ENCODE measurements around the gene DST.
"Not testable (repeated sequence)": the region's sequence is repeated elsewhere in the genome, so short reads cannot be mapped to it uniquely, and the experiment has no call there.

Gene DST

GRCh38 chr6:56663344-56663743, 20.7 kb upstream of the DST start:
- no peak for DNase-seq (ENCODE audit: low read depth in 1 of 2, low spot score in 1 of 2)

- not testable (repeated sequence) for DNase-seq (ENCODE audit: low read depth in 1 of 2, low spot score in 1 of 2)
Observed at GRCh38 chr6:56661338-56661737, 18.6 kb upstream of the DST start.

DNA sequence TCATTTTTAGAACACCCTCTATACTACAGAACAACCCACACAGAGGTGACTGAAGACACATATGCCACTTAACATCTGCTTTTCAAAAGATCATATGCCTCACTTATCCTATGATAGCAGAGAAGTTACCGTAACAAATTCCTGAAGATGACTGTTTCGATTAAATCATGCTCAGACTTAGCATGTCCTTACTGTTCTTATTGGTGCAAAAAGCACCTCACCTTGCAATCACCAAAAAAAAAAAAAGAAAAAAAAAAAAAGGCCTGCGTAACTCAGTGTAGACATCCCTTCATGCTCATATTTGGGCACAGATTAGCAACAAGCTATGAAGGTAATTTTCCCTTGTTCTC, 17.7 kb upstream of the DST start:
- no peak for DNase-seq (ENCODE audit: low read depth in 1 of 2, low spot score in 1 of 2)

DNA sequence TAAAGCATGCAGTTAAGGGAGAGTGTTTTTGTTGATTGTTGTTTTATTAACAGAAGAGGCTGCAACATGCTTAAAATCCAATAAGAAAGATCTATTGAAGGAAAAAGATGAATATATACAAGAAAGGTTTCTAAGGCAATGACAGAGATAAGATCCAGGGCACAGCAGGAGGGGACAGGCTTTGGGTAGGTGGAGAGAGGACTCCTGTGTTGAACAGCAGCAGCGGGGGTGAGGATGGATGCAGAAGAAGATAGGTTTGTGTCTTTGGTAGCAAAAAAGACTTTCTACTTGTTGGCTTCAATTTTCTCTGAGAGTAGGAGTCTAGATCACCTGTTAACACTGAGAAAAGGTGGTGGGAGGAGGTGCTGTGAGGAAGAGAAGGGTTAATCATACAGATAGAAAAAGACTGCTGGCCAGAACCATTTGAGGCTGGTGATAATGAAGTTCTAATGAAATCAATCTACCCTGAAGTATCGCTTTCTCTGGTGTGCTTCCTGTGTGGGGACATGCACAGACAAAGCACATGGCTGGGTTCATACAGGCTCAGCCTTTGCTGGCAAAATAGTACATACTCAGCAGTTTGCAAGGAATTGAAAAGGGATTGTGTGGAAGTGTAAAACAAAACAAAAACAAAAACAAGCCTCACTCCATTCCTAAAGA, 17.2 kb upstream of the DST start:
- no peak for DNase-seq (ENCODE audit: low read depth in 1 of 2, low spot score in 1 of 2)

- DNase-seq (ENCODE audit: low read depth in 1 of 2, low spot score in 1 of 2), result no peak
Observed at GRCh38 chr6:56658326-56658725, 15.6 kb upstream of the DST start.

GRCh38 chr6:56657354-56657753, 14.7 kb upstream of the DST start:
- DNase-seq (ENCODE audit: low read depth in 1 of 2, low spot score in 1 of 2), result no peak

DNA sequence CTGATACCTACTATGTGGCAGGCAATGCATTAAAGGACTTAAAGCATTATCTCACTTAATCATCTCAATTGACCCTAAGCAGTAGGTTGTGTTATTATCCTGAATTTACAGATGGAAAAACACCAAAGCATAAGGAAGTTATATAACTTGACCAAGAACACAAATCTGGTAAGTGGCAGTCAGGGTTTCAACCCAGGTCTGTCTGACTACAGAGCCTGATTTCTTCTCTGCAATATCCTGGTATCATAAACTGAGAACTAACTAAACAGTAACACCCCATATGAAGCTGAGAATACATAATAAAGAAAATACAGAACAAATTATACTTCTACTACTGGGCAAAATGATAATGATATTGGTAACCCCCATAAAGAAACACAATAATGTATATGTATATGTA, 13.8 kb upstream of the DST start:
- no peak for DNase-seq (ENCODE audit: low read depth in 1 of 2, low spot score in 1 of 2)

DNA sequence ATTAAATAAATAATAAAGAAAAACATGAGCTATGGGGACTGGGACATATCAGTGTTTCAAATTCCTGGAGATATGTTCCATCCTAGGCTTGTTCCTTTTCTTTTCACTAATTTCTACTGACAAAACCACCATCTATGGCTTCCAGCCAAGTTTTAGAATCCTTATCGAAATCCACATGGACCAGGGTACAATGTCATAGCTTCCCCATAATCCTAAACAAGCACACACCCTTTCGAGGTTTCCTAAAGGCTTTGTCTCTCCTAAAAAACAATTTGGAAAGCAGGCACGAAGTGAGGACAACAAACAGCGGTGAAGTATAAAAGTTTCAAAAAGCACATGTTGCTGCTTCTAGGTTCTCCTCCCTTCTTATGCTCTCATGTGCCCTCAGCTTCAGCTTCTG, 13.3 kb upstream of the DST start:
- DNase-seq (ENCODE audit: low read depth in 1 of 2, low spot score in 1 of 2), result no peak

GRCh38 chr6:56655249-56655648, 12.6 kb upstream of the DST start:
- DNase-seq (ENCODE audit: low read depth in 1 of 2, low spot score in 1 of 2), result no peak

DNA sequence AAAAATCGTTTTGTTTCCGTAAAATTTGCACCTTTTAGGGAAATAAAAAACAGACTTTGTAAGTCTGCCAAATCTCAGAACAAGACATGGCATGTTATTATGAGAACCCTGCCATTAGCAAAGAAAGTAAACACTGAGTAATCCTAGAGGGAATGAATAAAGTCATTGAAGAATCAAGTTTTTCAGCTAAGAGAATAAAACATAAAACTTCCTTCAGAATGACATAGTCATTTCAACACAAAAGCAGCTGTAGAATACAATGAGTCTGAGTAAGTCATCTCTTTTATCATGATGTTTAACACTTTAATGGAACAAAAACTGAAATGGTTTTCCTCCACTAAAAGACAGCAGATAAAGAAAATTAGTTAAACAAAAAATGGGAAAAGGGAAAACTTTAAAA, 10.3 kb upstream of the DST start:
- no peak for DNase-seq (ENCODE audit: low read depth in 1 of 2, low spot score in 1 of 2)

DNA sequence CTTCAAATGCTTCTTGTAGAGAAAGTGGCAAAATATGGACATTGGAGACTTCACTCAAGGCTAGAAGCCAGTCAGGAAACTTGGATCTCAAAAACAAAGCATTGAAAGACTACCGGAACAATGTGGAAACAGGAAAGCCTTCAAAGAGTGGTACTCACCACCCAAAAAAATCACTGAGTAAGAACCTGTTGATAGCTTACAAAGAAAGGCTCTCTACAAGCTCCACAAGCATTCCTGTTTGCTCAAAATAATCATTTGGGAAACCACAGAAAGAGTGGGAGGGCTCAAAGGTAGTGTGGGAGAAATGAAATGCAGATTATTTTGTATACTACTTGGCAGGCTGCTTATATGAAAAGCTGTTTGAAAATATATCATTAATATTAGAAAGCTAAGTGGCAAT, 9.5 kb upstream of the DST start:
- no peak for DNase-seq (ENCODE audit: low read depth in 1 of 2, low spot score in 1 of 2)

GRCh38 chr6:56650191-56650590, 7.5 kb upstream of the DST start:
- DNase-seq (ENCODE audit: low read depth in 1 of 2, low spot score in 1 of 2), result no peak

GRCh38 chr6:56649782-56650181, 7.1 kb upstream of the DST start:
- no peak for DNase-seq (ENCODE audit: low read depth in 1 of 2, low spot score in 1 of 2)

DNA sequence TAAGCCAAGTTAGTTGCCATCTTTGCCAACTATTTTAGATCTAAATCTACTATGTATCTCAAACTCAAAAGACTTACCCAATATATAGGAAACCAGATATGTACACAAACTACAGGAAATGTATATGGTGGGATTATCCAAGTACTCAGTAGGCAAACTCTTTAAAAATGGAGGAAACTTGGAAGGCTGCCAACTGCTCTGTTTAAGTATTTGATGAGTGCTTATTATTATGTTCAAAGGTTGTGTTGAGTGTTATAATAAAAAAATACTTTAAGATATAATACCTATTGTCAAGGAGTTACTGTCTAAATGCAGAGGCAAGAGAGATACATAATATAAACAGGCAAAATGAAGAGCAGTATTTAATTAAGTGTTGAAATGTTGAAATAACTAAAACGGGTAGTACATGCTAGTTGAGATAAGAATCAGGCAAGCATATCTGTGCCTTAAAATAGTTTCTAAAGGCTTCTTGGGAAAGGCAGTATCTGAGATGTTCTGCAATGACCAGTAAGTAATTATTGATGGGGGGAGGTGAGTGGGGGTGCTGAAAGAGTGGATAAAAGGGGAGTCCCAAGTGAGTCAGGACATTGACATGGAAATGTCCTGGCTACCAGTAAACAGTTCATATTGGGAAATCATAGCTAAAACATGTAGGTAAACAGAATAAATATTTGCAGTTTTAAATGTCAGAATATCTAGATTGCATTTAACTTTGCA, 6.5 kb upstream of the DST start:
- no peak for DNase-seq (ENCODE audit: low read depth in 1 of 2, low spot score in 1 of 2)

GRCh38 chr6:56647172-56647762, 4.6 kb upstream of the DST start:
- DNase-seq (ENCODE audit: low read depth in 1 of 2, low spot score in 1 of 2), result no peak

DNA sequence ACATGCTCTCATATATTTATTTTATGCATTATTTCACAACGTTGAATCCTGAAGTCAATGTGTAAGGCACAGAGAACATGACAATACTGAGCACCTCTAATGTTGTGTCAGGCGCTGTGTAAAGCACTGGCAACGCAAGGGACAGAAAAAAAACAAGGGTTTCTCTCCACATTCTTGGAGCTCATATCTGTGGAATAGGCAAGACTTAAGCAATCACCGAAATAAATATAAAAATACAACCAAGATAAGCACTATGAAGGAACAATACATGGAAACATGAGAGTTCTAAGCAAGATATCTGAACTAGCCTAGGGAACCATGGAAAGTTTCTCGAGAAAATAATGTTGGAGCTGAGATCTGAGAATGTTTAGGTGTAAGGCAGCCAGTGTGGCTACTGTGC, 1.7 kb upstream of the DST start:
- DNase-seq (ENCODE audit: low read depth in 1 of 2, low spot score in 1 of 2), result no peak

- no peak for DNase-seq (ENCODE audit: low read depth in 1 of 2, low spot score in 1 of 2)
Observed at GRCh38 chr6:56643379-56644089, 845 bp upstream of the DST start.

DNA sequence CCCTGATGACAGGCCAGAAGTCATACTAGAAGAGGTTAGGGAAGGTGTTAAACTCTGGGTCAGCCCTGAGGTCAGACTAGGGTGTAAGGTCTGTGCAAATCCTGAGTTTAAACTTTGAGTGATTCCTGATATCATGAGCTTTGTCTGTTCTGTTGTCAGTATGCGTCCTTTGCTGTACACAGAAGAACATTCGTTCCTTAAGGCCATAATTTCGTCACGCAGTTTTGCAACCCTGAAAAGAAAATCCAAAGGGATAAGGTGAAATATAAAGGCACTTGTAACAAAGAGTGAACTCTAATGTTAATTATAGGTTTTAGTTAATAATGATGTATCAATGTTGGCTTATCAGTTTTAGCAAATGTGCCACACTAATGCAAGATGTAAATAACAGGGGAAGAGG, 2.3 kb downstream of the DST start:
- DNase-seq (ENCODE audit: low read depth in 1 of 2, low spot score in 1 of 2), result no peak

- no peak for DNase-seq (ENCODE audit: low read depth in 1 of 2, low spot score in 1 of 2)
Observed at GRCh38 chr6:56638760-56639159, 3.9 kb downstream of the DST start.

- no peak for DNase-seq (ENCODE audit: low read depth in 1 of 2, low spot score in 1 of 2)
Observed at GRCh38 chr6:56637640-56638039, 5.0 kb downstream of the DST start.

DNA sequence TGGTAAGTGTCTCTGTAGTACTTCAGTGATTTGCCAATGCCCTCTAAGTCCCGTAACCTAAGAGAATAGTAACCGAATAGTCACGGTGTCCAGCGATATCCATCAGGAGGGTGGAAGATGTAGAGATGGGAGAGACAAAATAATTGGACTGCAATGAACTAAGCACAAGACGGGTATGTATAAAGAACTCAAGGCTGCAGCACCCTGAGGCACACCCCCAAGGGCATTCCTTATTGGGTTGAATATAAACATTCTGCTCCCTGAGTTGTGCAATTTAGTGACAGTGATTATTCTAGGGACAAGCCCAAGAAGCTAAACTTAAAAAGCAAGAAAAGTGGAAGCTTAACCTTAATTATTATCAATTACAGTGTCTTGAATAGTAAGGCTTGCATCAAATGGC, 14.6 kb downstream of the DST start:
- DNase-seq (ENCODE audit: low read depth in 1 of 2, low spot score in 1 of 2), result no peak

GRCh38 chr6:56625356-56625755, 17.3 kb downstream of the DST start:
- no peak for DNase-seq (ENCODE audit: low read depth in 1 of 2, low spot score in 1 of 2)
